ENCODE results near the gene SPAG17. TPM values are rescaled to one million over a fixed set of nuclear protein-coding genes. Genes with fewer than 3 reads are reported as not detected.

SPAG17 gene
- not detected in 2 replicates for polyA plus RNA-seq (2014; cell fraction: cytosol; rRNA removed)
- not detected in 2 replicates for polyA plus RNA-seq (2014; cell fraction: nucleus; rRNA removed)

- DNase-seq (ENCODE audit: low spot score) = peak; percentile 39
Measured at GRCh38 chr1:118185084-118185832, at the start of gene SPAG17. Gene SPAG17 (minus strand): TSS chr1:118185228. CDS start chr1:118185157, 71 bp downstream.

DNA sequence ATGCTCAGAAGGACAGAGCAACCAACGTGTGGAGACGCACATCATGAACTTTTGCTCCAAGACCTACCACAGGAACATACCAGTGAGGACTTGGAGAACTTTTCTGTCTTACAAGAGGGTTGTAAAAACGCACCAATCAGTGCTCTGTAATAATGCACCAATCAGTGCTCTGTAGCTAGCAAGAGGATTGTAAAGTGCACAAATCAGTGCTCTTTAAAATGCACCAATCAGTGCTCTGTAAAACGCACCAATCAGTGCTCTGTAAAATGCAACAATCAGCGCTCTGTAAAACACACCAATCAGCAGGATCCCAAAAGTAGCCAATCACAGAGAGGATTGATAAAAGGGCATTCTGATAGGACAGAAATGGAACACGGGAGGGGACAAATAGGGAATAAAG lies 40.4 kb upstream of the SPAG17 start:
- no peak for DNase-seq (ENCODE audit: low spot score)

DNA sequence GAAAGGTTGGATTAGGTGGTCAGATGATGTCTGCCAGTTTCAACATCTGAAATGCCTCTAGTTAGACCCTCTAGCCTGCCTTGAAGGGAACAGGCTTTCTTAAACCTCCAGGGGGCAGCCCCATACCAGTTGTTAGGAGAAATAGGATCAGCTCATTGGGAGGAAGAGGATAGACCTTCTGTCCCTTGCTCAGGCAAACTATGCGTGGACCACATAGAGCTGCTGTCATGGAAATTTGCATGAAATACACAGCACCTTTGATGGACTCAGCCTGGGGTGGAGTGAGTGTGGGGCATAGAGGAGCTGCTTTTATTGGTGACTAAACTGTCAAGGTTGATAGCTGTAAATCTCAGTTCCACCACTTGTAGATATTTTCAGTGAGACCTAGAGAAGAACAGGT lies 38.4 kb upstream of the SPAG17 start:
- DNase-seq (ENCODE audit: low spot score) = no peak

- no peak for DNase-seq (ENCODE audit: low spot score)
Measured at GRCh38 chr1:118219438-118219837, 34.4 kb upstream of the SPAG17 start.

- no peak for DNase-seq (ENCODE audit: low spot score)
Measured at GRCh38 chr1:118217141-118217838, 32.3 kb upstream of the SPAG17 start.

GRCh38 chr1:118214866-118215265 lies 29.8 kb upstream of the SPAG17 start:
- no peak for DNase-seq (ENCODE audit: low spot score)

- DNase-seq (ENCODE audit: low spot score) = no peak
Measured at GRCh38 chr1:118210723-118211110, 25.7 kb upstream of the SPAG17 start.

DNA sequence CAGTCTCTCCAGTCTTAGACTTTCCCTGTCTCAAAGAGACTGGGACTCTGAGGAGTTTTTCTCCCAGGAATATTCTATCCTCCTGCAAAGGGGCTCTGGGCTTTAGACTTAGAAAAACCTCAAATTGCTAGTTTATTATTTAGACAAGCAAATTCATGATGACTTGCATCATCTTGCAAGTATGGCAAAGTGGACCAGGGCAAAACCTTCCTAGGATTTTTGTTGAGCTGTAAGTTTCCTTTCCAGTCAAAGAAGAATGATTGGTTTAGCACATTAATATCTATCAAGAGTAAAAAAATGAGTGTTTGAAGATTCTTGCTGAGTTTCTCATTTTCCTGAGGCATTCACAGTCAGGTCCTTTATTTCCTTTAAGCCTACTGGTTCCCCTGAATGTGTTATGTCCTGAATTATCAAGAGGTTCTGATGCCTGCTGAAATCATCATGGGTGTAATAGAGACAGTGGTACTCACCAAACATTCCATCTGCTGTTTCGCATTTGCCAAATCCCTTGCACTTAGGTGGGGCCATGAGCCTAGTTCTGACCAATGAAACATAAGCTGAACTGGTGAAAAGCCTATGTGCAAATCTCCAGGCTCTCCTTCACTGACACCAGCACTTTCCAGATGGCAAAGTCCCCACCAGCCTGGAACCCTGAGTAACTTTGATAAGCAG lies 25.2 kb upstream of the SPAG17 start:
- DNase-seq (ENCODE audit: low spot score) = no peak

GRCh38 chr1:118209648-118210047 lies 24.6 kb upstream of the SPAG17 start:
- DNase-seq (ENCODE audit: low spot score) = no peak

GRCh38 chr1:118206966-118207365 lies 21.9 kb upstream of the SPAG17 start:
- DNase-seq (ENCODE audit: low spot score) = no peak

DNA sequence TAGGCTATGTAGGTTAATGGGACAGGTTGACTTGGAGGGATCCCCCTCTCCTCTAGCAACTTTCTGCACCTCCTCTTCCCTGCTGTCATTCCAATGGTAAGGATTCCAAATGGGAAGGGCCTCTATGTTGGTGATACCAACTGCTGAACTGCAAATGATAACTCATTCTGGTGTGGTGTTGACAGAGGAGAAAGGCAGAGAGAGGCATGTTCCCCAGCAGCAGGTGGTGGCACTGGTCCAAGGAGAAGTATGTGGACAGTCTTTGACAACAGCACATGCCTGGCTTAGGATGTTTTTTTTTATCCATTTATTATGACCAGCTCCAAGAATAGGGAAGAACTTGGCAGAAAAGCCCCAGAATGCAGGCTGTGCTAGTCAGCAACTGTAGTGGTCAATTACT lies 19.6 kb upstream of the SPAG17 start:
- no peak for DNase-seq (ENCODE audit: low spot score)

DNA sequence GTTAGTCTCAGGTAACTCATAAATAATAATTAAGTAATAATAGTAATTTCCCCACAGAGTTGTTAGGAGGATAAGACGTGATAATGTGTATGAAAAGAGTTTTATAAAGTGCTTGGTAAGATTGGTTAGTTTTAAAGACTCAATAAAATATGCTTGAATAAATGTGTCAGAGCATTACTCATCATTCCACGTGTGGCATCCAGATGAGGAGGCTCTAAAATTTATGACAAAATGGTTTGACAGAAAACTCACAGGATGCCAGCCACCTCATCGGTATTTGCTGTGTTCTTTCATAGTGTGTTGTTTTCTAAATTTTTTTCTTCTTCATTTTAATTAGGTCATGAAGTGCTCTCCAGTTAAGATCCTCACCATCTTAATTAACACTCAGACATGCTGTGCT lies 19.1 kb upstream of the SPAG17 start:
- no peak for DNase-seq (ENCODE audit: low spot score)

DNA sequence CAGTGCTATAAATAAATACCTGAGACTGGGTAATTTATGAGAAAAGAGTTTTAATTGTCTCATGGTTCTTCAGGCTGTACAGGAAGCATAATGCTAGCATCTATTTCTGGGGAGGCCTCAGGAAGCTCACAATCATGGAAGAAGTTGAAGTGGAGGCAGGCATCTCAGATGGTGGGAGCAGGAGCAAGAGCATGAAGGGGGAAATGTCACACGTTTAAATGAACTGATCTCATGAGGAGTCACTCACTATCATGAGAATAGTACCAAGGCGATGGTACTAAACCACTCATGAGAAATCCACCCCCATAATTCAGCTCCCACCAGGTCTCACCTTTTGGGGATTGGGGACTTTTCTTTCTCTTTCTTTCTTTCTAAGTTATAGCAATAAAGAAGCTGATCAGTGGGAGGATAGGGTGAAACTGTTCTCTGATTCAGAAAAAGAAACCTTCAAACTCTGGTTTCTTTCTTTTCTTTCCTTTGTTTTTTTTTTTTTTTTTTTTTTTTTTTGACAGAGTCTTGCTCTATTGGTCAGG lies 17.1 kb upstream of the SPAG17 start:
- no peak for DNase-seq (ENCODE audit: low spot score)

- no peak for DNase-seq (ENCODE audit: low spot score)
Measured at GRCh38 chr1:118201524-118201923, 16.5 kb upstream of the SPAG17 start.

DNA sequence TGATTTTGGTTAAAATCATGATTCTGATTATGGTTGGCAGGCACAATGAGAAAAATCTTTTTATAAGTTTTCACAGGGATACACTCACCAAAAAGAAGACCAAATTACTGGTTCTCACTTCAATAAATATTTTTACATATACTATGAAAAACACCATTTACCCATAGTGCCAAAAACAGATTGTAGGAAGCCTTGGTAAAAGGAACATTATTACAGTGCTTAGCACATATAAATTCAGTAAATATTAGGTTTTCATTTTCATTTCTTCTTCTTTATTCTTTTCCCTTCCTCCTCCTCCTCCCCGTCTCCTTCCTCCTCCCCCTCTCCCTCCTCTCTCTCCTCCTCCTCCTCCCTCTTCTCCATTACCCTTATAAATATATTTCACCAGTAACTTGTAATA lies 15.8 kb upstream of the SPAG17 start:
- no peak for DNase-seq (ENCODE audit: low spot score)

DNA sequence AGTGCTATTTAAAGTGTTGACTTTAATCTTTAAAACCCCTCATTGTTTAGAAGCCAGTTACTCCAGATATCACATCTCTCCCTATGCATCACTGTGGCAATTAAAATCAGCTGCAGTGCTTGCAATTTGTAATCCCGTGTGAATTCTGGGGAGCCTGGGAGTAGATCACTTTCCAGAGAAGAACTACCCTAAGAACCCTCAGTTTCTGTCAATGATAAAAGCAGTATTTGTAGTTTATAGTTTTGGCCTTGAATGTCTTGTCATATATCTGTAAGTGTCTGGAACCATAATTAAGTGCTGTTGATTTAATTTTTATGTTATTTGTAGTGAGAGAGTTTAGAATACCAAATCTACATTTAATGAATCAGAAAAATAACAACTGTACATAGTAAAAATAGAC lies 5.5 kb upstream of the SPAG17 start:
- no peak for DNase-seq (ENCODE audit: low spot score)

DNA sequence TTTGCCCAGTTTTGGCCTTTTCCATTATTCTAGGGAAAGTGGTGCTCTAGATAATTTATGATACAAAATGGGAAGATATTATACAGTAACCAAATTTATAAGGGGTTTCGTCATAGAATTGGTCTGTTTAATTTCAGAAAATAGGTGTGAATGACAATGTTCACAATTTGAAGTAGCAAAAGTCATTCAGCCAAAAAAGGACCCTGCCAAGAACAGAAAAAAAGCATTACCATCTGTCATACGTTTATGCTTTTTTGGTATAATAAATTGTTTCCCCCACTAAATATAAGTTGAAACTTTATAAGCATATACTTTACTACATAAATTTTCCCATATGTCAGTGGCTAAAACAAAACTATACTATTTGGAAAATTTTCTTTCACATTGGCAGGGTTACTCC lies 4.5 kb upstream of the SPAG17 start:
- no peak for DNase-seq (ENCODE audit: low spot score)

- DNase-seq (ENCODE audit: low spot score) = no peak
Measured at GRCh38 chr1:118188411-118188810, 3.4 kb upstream of the SPAG17 start.

DNA sequence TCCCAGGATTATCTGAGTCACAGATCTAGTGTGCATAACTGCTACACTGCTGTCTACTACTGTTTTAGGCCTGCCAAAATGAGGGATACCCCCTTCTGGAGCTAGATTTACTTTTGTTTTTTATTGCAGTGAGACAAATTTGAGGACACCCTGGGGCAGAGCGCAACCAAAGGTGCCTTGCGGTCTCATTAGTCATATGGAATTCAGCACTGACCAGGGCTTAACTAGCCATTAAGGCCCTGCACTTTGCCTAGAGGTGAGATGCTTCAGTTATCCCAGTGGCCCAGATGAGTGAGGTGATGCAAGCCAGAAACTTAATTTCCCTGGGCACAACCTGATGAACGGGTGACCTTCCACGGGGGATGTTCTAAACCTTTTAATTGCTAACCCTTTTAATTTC lies 998 bp upstream of the SPAG17 start:
- no peak for DNase-seq (ENCODE audit: low spot score)

- DNase-seq (ENCODE audit: low spot score) = peak; percentile 6
Measured at GRCh38 chr1:118184739-118185083, 317 bp downstream of the SPAG17 start.

GRCh38 chr1:118183586-118183985 lies 1.4 kb downstream of the SPAG17 start:
- no peak for DNase-seq (ENCODE audit: low spot score)

DNA sequence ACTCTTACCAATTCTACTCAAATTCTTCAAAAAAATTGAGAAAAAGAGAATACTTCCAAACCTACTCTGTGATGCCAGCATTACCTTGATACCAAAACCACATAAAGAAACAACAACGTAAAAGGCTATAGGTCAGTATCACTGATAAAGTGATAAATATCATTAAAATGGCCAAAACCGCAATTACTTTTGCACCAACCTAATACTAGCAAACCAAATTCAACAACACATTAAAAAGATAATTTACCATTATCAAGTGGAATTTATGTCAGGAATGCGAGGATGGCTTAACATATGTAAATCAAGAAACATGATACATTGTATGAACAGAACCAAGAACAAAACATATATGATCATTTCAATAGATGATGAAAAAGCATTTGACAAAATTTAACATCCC lies 7.0 kb downstream of the SPAG17 start:
- DNase-seq (ENCODE audit: low spot score) = no peak

All from SK-N-DZ (cell line).